Hepatocyte (in vitro differentiated cells): ENCODE results near the gene KAZALD1. TPM values are rescaled to one million over a fixed set of nuclear protein-coding genes. Genes with fewer than 3 reads are reported as not detected.

Experiments
- DNase-seq: peaks from one replicate; pipeline ENCODE4 v3.0.0-alpha.2; 2016; ENCODE audit warnings: low spot score
- H2AFZ ChIP-seq: fragments of 200-600 bp; sonication (generic); 2 replicates; pipeline ENCODE4 v1.6.0; 2016; ENCODE audit warnings: antibody characterized with exemption, mild to moderate bottlenecking
- H3K27ac ChIP-seq: fragments of 200-600 bp; sonication (generic); 2 replicates; pipeline ENCODE4 v1.5.1; 2016; ENCODE audit warnings: mild to moderate bottlenecking
- H3K27me3 ChIP-seq: fragments of 200-600 bp; sonication (generic); 2 replicates; pipeline ENCODE4 v1.6.1; 2016
- H3K36me3 ChIP-seq: fragments of 200-600 bp; sonication (generic); replicated peaks from 2 replicates; pipeline ENCODE4 v1.5.1; 2016; ENCODE audit warnings: low read depth; ENCODE audit not compliant: insufficient read depth
- H3K4me1 ChIP-seq: fragments of 200-600 bp; sonication (generic); 2 replicates; pipeline ENCODE4 v1.5.1; 2016; ENCODE audit warnings: mild to moderate bottlenecking, moderate library complexity; ENCODE audit not compliant: insufficient read depth
- H3K4me2 ChIP-seq: fragments of 200-600 bp; sonication (generic); 2 replicates; pipeline ENCODE4 v1.6.0; 2016
- H3K4me3 ChIP-seq: fragments of 200-600 bp; sonication (generic); 2 replicates; pipeline ENCODE4 v1.5.1; 2016; ENCODE audit warnings: mild to moderate bottlenecking
- H3K79me2 ChIP-seq: fragments of 200-600 bp; sonication (generic); 2 replicates; pipeline ENCODE4 v1.6.0; 2017; ENCODE audit warnings: mild to moderate bottlenecking
- H3K9me2 ChIP-seq: fragments of 200-600 bp; sonication (generic); replicated peaks from 2 replicates; pipeline ENCODE4 v1.6.0; 2017; ENCODE audit warnings: mild to moderate bottlenecking; ENCODE audit not compliant: insufficient read depth
- H3K9me3 ChIP-seq: fragments of 200-600 bp; sonication (generic); 2 replicates; pipeline ENCODE4 v1.5.1; 2016; ENCODE audit warnings: low read depth, mild to moderate bottlenecking
- H4K20me1 ChIP-seq: fragments of 200-600 bp; sonication (generic); 2 replicates; pipeline ENCODE4 v1.6.0; 2016; ENCODE audit warnings: mild to moderate bottlenecking; ENCODE audit not compliant: insufficient read depth, poor library complexity, severe bottlenecking
- EZH2 ChIP-seq: fragments of 200-600 bp; sonication (generic); IDR thresholded peaks from 2 replicates; pipeline ENCODE4 v1.6.1; 2016; ENCODE audit warnings: antibody characterized with exemption, mild to moderate bottlenecking, borderline replicate concordance
- EZH2phosphoT487 ChIP-seq: fragments of 200-600 bp; sonication (generic); IDR thresholded peaks from one replicate; pipeline ENCODE4 v1.6.1; 2018; ENCODE audit warnings: antibody characterized with exemption, mild to moderate bottlenecking, low read depth, moderate library complexity; ENCODE audit not compliant: unreplicated experiment, severe bottlenecking
- WGBS: methylation state at CpG from one replicate; pipeline ENCODE4 v1.1.6; 2016; ENCODE audit warnings: low lambda C conversion rate; ENCODE audit errors: missing lambda C conversion rate; 5-methylcytosine and 5-hydroxymethylcytosine counted together
- polyA plus RNA-seq: library from polyadenylated mRNA; unstranded; fragments of >200 nt; fragmentation: Nextera tagmentation; extraction: Ambion mirVana; gene quantifications from 2 replicates; pipeline ENCODE4 v1.2.1, GENCODE V29; 2016
- total RNA-seq: library from RNA; depleted of rRNA; stranded (reverse); fragments of >200 nt; gene quantifications from 2 replicates; pipeline ENCODE4 v1.2.3, GENCODE V29; 2014
- TF ChIP-seq, protein P1 (sequence below): fragments of 200-600 bp; sonication (generic); IDR thresholded peaks from 2 replicates; pipeline ENCODE4 v1.5.1; 2016; ENCODE audit warnings: antibody characterized with exemption, mild to moderate bottlenecking; ENCODE audit not compliant: poor library complexity

The KAZALD1 gene
- total and polyA plus RNA-seq, 2 experiments from 2014 or later: 18.2 to 31.9 TPM

DNA sequence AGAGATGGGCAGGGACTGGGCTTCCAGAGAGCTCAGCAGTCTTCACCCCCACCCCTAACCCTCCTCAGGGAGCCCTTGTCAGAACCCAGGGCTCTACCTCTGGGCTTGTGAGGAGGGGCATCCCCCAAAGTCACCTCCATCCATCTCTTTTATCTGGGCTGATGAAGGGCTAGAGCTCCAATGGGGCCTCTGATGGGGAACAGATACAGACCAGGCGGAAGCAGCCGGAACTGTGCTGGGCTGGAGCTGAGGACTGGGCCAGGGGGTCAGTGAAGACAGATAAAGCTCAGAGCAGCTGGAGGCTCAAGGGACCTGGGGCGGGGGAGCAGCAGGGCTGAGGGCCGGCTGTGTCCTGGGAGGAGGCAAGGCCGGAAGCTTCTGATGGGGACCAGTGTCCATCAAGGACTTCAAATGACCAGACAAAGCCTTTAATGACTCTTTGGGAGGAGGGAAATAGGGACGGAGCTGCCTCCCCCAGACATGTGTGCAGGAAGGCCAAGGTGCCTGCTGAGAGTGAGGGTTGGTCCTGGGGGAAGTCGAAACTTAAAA lies 10.2 kb downstream of the KAZALD1 start:
- TF ChIP-seq, protein P1, sequence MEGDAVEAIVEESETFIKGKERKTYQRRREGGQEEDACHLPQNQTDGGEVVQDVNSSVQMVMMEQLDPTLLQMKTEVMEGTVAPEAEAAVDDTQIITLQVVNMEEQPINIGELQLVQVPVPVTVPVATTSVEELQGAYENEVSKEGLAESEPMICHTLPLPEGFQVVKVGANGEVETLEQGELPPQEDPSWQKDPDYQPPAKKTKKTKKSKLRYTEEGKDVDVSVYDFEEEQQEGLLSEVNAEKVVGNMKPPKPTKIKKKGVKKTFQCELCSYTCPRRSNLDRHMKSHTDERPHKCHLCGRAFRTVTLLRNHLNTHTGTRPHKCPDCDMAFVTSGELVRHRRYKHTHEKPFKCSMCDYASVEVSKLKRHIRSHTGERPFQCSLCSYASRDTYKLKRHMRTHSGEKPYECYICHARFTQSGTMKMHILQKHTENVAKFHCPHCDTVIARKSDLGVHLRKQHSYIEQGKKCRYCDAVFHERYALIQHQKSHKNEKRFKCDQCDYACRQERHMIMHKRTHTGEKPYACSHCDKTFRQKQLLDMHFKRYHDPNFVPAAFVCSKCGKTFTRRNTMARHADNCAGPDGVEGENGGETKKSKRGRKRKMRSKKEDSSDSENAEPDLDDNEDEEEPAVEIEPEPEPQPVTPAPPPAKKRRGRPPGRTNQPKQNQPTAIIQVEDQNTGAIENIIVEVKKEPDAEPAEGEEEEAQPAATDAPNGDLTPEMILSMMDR: no peak
- TF ChIP-seq EZH2phosphoT487 (no peak), EZH2 (no peak)
- Histone ChIP-seq H3K79me2 (no peaks in the 10 kb centered on the region), H4K20me1 (no peaks in the 10 kb centered on the region), H3K4me3 (no peak overlapping the region), H3K4me1 (no peaks in the 10 kb centered on the region), H3K27ac (no peak overlapping the region), H2AFZ (no peak overlapping the region), H3K9me2 (no peaks in the 10 kb centered on the region), H3K36me3 (no peaks in the 10 kb centered on the region), H3K4me2 (no peak overlapping the region), H3K9me3 (no peaks in the 10 kb centered on the region), H3K27me3 (peaks cover 50% of the 10 kb centered on the region)
- DNase-seq: no peak
- WGBS: 70% methylated on average over 7 of the region's 7 CpGs

DNA sequence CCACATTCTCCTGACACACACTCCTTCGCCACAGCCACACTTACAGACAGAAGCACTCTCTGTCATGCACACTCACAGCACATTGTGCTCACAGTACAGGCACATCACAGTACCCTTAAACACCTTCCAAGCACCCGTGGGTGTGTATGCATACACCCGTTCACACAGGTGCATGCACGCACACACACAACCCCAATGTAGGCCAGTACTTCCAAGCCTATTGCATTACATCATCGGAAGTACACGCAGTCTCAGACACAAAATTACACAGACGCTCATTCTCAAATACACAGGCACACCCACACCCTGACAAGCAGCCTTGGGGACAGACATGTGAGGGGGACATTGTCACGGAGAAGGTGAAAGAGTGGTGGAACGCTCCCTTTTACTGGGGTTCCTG lies 11.1 kb downstream of the KAZALD1 start:
- Histone ChIP-seq H3K79me2 (no peaks in the 10 kb centered on the region), H3K27ac (no peak overlapping the region), H2AFZ (no peak overlapping the region), H3K4me1 (no peaks in the 10 kb centered on the region), H3K27me3 (peaks cover 52% of the 10 kb centered on the region), H3K4me3 (no peak overlapping the region), H3K9me2 (no peaks in the 10 kb centered on the region), H3K9me3 (no peaks in the 10 kb centered on the region), H3K4me2 (no peak overlapping the region), H4K20me1 (no peaks in the 10 kb centered on the region), H3K36me3 (no peaks in the 10 kb centered on the region)
- no peak for DNase-seq
- TF ChIP-seq EZH2 (no peak), EZH2phosphoT487 (no peak)
- TF ChIP-seq, protein P1: no peak
- WGBS: 73% methylated on average over 9 of the region's 9 CpGs

DNA sequence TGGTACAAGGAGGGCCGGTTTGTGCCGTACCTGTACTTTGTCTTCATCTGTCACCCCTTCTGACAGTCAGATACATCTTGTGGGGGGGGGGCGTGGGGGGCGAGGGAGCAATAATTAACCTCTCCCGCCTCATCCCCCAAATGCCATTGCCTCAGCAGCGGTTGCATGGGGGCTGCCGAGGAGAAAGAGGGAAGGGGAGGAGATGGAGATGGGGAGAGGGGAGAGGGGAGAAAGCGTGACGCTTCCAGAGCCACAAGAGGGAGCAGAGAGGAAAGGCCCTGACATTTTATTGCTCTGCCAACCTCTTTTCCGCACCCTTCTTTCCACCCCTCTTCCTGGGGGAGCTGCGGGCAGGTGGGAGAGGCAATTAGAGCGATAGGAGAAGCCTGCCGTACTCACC lies 11.8 kb downstream of the KAZALD1 start:
- no peak overlapping the region for H3K4me3 ChIP-seq
- H3K4me1 ChIP-seq: no peaks in the 10 kb centered on the region
- H4K20me1 ChIP-seq: no peaks in the 10 kb centered on the region
- H3K9me3 ChIP-seq: no peaks in the 10 kb centered on the region
- no peaks in the 10 kb centered on the region for H3K9me2 ChIP-seq
- no peak overlapping the region for H2AFZ ChIP-seq
- H3K4me2 ChIP-seq: no peak overlapping the region
- TF ChIP-seq, protein P1: no peak
- TF ChIP-seq EZH2 (no peak), EZH2phosphoT487 (no peak)
- H3K36me3 ChIP-seq: no peaks in the 10 kb centered on the region
- DNase-seq: no peak
- no peak overlapping the region for H3K27ac ChIP-seq
- no peaks in the 10 kb centered on the region for H3K79me2 ChIP-seq
- 7% methylated on average over 11 of the region's 13 CpGs for WGBS
- H3K27me3 ChIP-seq: peaks cover 59% of the 10 kb centered on the region

DNA sequence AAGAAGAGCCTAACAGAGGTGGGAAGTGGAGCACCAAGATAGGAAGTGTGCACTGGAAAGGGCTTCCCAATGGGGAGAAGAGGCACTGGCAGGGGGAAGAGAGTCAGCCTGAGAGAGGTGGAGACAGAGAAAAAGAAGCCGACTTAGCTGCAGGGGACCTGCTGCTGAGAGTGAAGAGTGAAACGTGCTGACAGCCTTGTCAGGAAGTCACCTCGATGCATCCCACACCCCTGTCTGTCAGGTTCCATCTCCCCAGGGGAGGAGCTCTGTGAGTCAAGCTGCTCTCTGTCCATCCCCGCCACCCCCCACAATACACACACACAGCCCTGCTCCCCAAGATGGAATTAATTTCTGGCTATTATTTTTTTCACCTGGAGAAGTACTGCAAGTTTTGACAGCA lies 14.0 kb downstream of the KAZALD1 start:
- H4K20me1 ChIP-seq: no peaks in the 10 kb centered on the region
- DNase-seq: no peak
- no peaks in the 10 kb centered on the region for H3K79me2 ChIP-seq
- H3K9me3 ChIP-seq: no peaks in the 10 kb centered on the region
- no peak overlapping the region for H2AFZ ChIP-seq
- WGBS: 14% methylated on average over 4 of the region's 4 CpGs
- H3K4me3 ChIP-seq: no peak overlapping the region
- H3K9me2 ChIP-seq: no peaks in the 10 kb centered on the region
- H3K36me3 ChIP-seq: no peaks in the 10 kb centered on the region
- H3K4me2 ChIP-seq: no peak overlapping the region
- no peaks in the 10 kb centered on the region for H3K4me1 ChIP-seq
- TF ChIP-seq EZH2 (no peak), EZH2phosphoT487 (no peak)
- TF ChIP-seq, protein P1: no peak
- H3K27me3 ChIP-seq: peaks cover 69% of the 10 kb centered on the region
- H3K27ac ChIP-seq: no peak overlapping the region
